Effector memory CD8-positive, alpha-beta T cell (primary cell): Measurements from ENCODE around the gene RAI14.

ENCODE experiments used
- ATAC-seq: fragments of 150-1000 bp; cut with Tn5 transposase; replicated peaks from 2 replicates; pipeline ENCODE4 v1.10.0; 2021; ENCODE audit warnings: mild to moderate bottlenecking, moderate library complexity
- DNase-seq, 3 experiments: peaks; one replicate each; pipeline ENCODE4 v3.0.0; 2021
- H3K27ac Mint-ChIP-seq, 2 donors: one replicate each; pipeline ENCODE4 v1.8.0; 2022; ENCODE audit warnings: mild to moderate bottlenecking in 2 of 2, mixed read lengths in 2 of 2, moderate library complexity in 2 of 2
- H3K27me3 Mint-ChIP-seq, 2 donors: one replicate each; pipeline ENCODE4 v1.8.0; 2022; ENCODE audit warnings: mixed read lengths in 2 of 2
- H3K36me3 Mint-ChIP-seq: one replicate; pipeline ENCODE4 v1.8.0; 2022; ENCODE audit warnings: mild to moderate bottlenecking, moderate library complexity, mixed read lengths; ENCODE audit not compliant: insufficient read depth
- H3K4me1 Mint-ChIP-seq, 2 donors: one replicate each; pipeline ENCODE4 v1.8.0; 2022; ENCODE audit warnings: low read depth in 2 of 2, mixed read lengths in 2 of 2
- H3K4me3 Mint-ChIP-seq, 2 donors: one replicate each; pipeline ENCODE4 v1.8.0; 2022; ENCODE audit warnings: mild to moderate bottlenecking in 2 of 2, mixed read lengths in 2 of 2, moderate library complexity in 2 of 2
- H3K9me3 Mint-ChIP-seq, 2 donors: one replicate each; pipeline ENCODE4 v1.8.0; 2022; ENCODE audit warnings: mixed read lengths in 2 of 2

Gene RAI14

GRCh38 chr5:34655354-34655991, 655 bp upstream of the RAI14 start:
- H3K4me1 Mint-ChIP-seq = peaks cover 16 to 18% of the 10 kb centered on the region in 2 donors
- H3K27me3 Mint-ChIP-seq = peaks cover 29 to 45% of the 10 kb centered on the region in 2 donors
- peak overlapping the region; percentile 83 to 91 for H3K27ac Mint-ChIP-seq
- ATAC-seq (peak; percentile 83), DNase-seq (peak in 1 of 3 experiments; percentile 2)
- peak overlapping the region; percentile 89 to 96 for H3K4me3 Mint-ChIP-seq
- H3K9me3 Mint-ChIP-seq = no peaks in the 10 kb centered on the region
- H3K36me3 Mint-ChIP-seq = peaks cover 4% of the 10 kb centered on the region

- Mint-ChIP-seq H3K27me3 (peaks cover 33 to 48% of the 10 kb centered on the region in 2 donors), H3K9me3 (no peaks in the 10 kb centered on the region), H3K4me3 (peak overlapping the region; percentile 89 to 96), H3K4me1 (peaks cover 16 to 18% of the 10 kb centered on the region in 2 donors), H3K36me3 (peaks cover 4% of the 10 kb centered on the region), H3K27ac (no peak overlapping the region)
- no peak for ATAC-seq
- no peak for DNase-seq
Measured at GRCh38 chr5:34656700-34657273, 659 bp downstream of the RAI14 start.

- ATAC-seq (no peak), DNase-seq (no peak)
- H3K27me3 Mint-ChIP-seq = peaks cover 33 to 51% of the 10 kb centered on the region in 2 donors
Measured at GRCh38 chr5:34657274-34657921, 1.3 kb downstream of the RAI14 start.

GRCh38 chr5:34657988-34658387, 1.9 kb downstream of the RAI14 start:
- Mint-ChIP-seq H3K4me1 (peaks cover 16 to 18% of the 10 kb centered on the region in 2 donors), H3K4me3 (peak overlapping the region; percentile 89 to 96), H3K27ac (peak overlapping the region in 1 of 2 donors; percentile 73), H3K9me3 (no peaks in the 10 kb centered on the region), H3K27me3 (peaks cover 33 to 51% of the 10 kb centered on the region in 2 donors), H3K36me3 (peaks cover 7% of the 10 kb centered on the region)
- ATAC-seq (no peak), DNase-seq (no peak)

More at GRCh38 chr5:34657274-34657921, 1.3 kb downstream of the RAI14 start:
- Mint-ChIP-seq H3K36me3 (peaks cover 7% of the 10 kb centered on the region), H3K9me3 (no peaks in the 10 kb centered on the region), H3K4me3 (peak overlapping the region; percentile 89 to 96), H3K4me1 (peaks cover 16 to 18% of the 10 kb centered on the region in 2 donors), H3K27ac (peak overlapping the region in 1 of 2 donors; percentile 73)

- peaks cover 16 to 18% of the 10 kb centered on the region in 2 donors for H3K4me1 Mint-ChIP-seq
Measured at GRCh38 chr5:34659168-34659567, 3.0 kb downstream of the RAI14 start.

GRCh38 chr5:34660444-34660843, 4.3 kb downstream of the RAI14 start:
- H3K36me3 Mint-ChIP-seq = peaks cover 7% of the 10 kb centered on the region
- H3K9me3 Mint-ChIP-seq = no peaks in the 10 kb centered on the region
- H3K4me3 Mint-ChIP-seq = no peak overlapping the region
- no peak overlapping the region for H3K27ac Mint-ChIP-seq
- ATAC-seq = no peak
- no peak for DNase-seq
- peaks cover 12% of the 10 kb centered on the region in 2 donors for H3K4me1 Mint-ChIP-seq
- peaks cover 25 to 32% of the 10 kb centered on the region in 2 donors for H3K27me3 Mint-ChIP-seq

More at GRCh38 chr5:34659168-34659567, 3.0 kb downstream of the RAI14 start:
- ATAC-seq (no peak), DNase-seq (no peak)
- no peak overlapping the region for H3K4me3 Mint-ChIP-seq
- H3K36me3 Mint-ChIP-seq = peaks cover 7% of the 10 kb centered on the region
- H3K9me3 Mint-ChIP-seq = no peaks in the 10 kb centered on the region
- peaks cover 33 to 44% of the 10 kb centered on the region in 2 donors for H3K27me3 Mint-ChIP-seq
- no peak overlapping the region for H3K27ac Mint-ChIP-seq

GRCh38 chr5:34663771-34664496, 7.8 kb downstream of the RAI14 start:
- no peak overlapping the region for H3K27ac Mint-ChIP-seq
- peaks cover 10% of the 10 kb centered on the region in 2 donors for H3K27me3 Mint-ChIP-seq
- ATAC-seq (no peak), DNase-seq (no peak)
- H3K4me1 Mint-ChIP-seq = no peaks in the 10 kb centered on the region
- H3K9me3 Mint-ChIP-seq = no peaks in the 10 kb centered on the region
- H3K36me3 Mint-ChIP-seq = peaks cover 6% of the 10 kb centered on the region
- H3K4me3 Mint-ChIP-seq = no peak overlapping the region

- Mint-ChIP-seq H3K9me3 (no peaks in the 10 kb centered on the region), H3K27me3 (peaks cover 0 to 6% of the 10 kb centered on the region in 2 donors), H3K4me1 (no peaks in the 10 kb centered on the region), H3K4me3 (no peak overlapping the region), H3K36me3 (peaks cover 6% of the 10 kb centered on the region), H3K27ac (no peak overlapping the region)
- ATAC-seq = no peak
- no peak for DNase-seq
Measured at GRCh38 chr5:34666392-34667080, 10.4 kb downstream of the RAI14 start.

GRCh38 chr5:34667705-34668104, 11.6 kb downstream of the RAI14 start:
- ATAC-seq (no peak), DNase-seq (no peak)
- no peak overlapping the region for H3K27ac Mint-ChIP-seq
- no peaks in the 10 kb centered on the region for H3K9me3 Mint-ChIP-seq
- H3K4me1 Mint-ChIP-seq = no peaks in the 10 kb centered on the region
- peaks cover 3% of the 10 kb centered on the region for H3K36me3 Mint-ChIP-seq
- no peak overlapping the region for H3K4me3 Mint-ChIP-seq
- no peaks in the 10 kb centered on the region for H3K27me3 Mint-ChIP-seq

GRCh38 chr5:34669931-34670516, 13.9 kb downstream of the RAI14 start:
- H3K36me3 Mint-ChIP-seq = peaks cover 3% of the 10 kb centered on the region
- H3K27ac Mint-ChIP-seq = no peak overlapping the region
- DNase-seq = no peak
- no peaks in the 10 kb centered on the region for H3K27me3 Mint-ChIP-seq
- no peak for ATAC-seq
- H3K4me3 Mint-ChIP-seq = no peak overlapping the region
- H3K9me3 Mint-ChIP-seq = no peaks in the 10 kb centered on the region
- H3K4me1 Mint-ChIP-seq = no peaks in the 10 kb centered on the region

GRCh38 chr5:34672196-34672595, 16.1 kb downstream of the RAI14 start:
- no peaks in the 10 kb centered on the region for H3K9me3 Mint-ChIP-seq
- H3K36me3 Mint-ChIP-seq = peaks cover 3% of the 10 kb centered on the region
- no peak for DNase-seq
- no peak for ATAC-seq
- no peak overlapping the region for H3K27ac Mint-ChIP-seq
- H3K4me3 Mint-ChIP-seq = no peak overlapping the region
- H3K27me3 Mint-ChIP-seq = peaks cover 0 to 6% of the 10 kb centered on the region in 2 donors
- H3K4me1 Mint-ChIP-seq = no peaks in the 10 kb centered on the region

GRCh38 chr5:34673463-34674125, 17.5 kb downstream of the RAI14 start:
- H3K9me3 Mint-ChIP-seq = no peaks in the 10 kb centered on the region

More at GRCh38 chr5:34673463-34674125, 17.5 kb downstream of the RAI14 start:
- ATAC-seq = no peak
- Mint-ChIP-seq H3K4me3 (no peak overlapping the region), H3K36me3 (no peaks in the 10 kb centered on the region), H3K27me3 (peaks cover 0 to 7% of the 10 kb centered on the region in 2 donors), H3K4me1 (no peaks in the 10 kb centered on the region), H3K27ac (no peak overlapping the region)
- no peak for DNase-seq
